ENCODE measurements around the gene GNA15. TPM values are rescaled to one million over a fixed set of nuclear protein-coding genes. Genes with fewer than 3 reads are reported as not detected.

The GNA15 gene
- total RNA-seq, 1 donor from 2014 or later = 134 TPM

DNA sequence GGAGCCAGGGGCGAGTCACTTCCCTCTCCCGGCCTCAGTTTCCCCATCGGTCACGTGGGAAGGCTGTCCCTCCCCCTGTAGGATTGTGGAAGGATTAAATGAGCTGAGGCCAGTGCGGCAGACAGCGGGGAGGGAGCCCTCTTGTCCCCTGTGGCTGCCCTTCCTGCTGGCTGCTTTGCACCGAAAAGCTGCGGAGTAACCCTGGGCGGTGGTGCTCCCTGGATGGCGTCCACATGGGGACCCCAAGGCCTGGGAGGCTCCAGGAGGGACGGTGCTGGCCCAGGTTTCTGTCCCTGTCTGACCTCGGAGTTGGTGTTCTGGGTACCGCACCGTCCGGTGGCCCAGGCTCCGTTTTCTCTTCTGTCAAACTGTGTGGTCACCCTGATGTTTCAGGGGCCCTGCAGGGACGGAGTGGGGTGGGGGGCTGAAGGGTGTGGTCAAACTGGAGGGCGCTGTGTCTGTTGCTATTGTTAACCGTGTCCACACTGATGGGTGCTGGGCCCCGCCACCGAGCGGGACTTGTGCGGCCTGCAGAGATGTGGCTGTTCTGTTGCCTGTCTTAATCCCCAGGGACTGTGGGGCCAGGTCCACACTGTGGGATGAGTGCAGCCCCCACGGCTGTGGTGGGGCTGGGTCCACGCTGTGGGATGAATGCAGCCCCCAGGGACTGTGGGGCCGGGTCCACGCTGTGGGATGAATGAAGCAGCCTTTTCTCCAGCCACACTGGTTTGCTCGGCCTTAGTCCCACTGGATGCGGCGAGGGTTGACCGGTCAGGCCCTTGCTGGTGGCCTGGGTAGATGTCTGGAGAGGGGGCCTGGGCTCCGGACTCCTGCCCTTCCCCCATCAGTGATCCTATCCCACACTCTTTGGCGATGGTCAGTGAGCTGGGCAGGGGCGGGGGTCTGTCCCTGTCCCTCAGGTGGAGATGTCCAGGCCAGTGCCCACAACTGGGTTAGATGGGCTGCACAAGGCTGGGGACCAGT lies 34.8 kb upstream of the GNA15 start:
- Mint-ChIP-seq H3K4me1 (peaks cover 13% of the 10 kb centered on the region), H3K36me3 (ENCODE audit: low read depth) (no peaks in the 10 kb centered on the region), H3K27ac (no peak overlapping the region), H3K27me3 (peaks cover 20% of the 10 kb centered on the region), H3K9me3 (no peaks in the 10 kb centered on the region), H3K4me3 (no peak overlapping the region)
- intact Hi-C loops (cut with micrococcal nuclease) = no loop called here
- no peak for DNase-seq

DNA sequence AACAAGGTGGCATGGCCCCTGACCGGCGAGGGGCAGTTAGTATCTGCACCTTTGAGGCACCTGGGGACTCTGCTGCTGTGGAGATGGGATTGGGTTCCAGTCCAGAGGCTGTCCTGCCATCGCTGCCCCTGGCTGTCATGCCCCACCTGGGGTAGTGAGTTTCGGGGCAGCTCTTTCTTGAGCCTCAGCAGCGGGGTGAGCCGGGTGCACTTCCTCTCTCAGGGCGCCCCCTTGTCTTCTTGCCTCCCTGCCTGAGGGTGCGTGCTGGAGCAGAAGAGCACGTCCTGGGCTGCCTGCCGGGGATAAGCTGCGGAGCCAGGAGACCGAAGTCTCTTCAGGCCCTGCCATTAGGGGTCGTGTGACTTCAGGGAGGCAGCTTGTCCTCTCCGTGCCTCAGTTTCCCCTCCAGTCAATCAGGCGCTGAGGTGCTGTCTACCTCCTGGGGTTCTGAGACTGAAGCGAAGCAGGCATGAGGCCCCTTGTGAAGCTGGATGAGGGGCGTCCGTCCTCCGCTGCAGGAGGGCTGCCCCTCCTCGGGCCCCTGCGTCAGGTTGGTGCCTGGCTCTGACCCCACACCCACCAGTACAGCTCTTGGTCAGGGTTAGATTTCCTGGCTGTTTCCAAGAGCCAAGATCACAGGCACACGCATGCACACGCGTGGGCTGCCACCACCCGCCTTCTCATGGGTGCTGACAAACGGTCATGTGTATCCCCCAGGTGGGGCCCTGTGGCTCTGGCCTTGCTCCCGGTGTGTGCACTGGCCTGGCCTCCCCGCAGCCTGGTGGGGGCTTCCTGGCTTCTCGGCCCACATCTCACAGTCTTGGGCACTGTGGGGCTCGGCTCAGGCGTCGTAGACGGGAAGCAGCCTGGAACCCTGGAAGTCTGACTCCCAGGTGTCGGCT lies 33.3 kb upstream of the GNA15 start:
- intact Hi-C loops (cut with micrococcal nuclease) = no loop called here

DNA sequence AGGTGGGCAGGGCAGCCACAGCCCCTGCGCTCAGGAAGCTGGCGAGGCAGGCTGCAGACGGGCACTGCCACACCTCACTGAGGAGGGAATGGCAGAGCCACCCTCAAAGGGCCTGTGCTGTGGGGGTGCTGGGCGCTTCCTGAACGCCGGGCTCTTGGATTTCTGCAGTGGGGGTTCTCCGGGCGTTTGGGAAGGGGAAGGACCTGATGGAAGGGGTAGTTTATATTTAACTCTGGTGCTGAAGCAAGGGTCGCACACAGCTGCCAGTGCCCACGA lies 31.2 kb upstream of the GNA15 start:
- no peaks in the 10 kb centered on the region for H3K36me3 Mint-ChIP-seq (ENCODE audit: low read depth)
- intact Hi-C loops (cut with micrococcal nuclease) = loop anchor here (1.0 kb wide), 2 partner anchors 28 to 142 kb away; no protein-coding TSS in a partner anchor
- DNase-seq = no peak
- H3K27ac Mint-ChIP-seq = no peak overlapping the region
- peaks cover 8% of the 10 kb centered on the region for H3K4me1 Mint-ChIP-seq
- no peaks in the 10 kb centered on the region for H3K9me3 Mint-ChIP-seq
- no peak overlapping the region for H3K4me3 Mint-ChIP-seq
- H3K27me3 Mint-ChIP-seq = peaks cover 9% of the 10 kb centered on the region

More for the DNA sequence above, 33.3 kb upstream of the GNA15 start:
- H3K4me3 Mint-ChIP-seq = no peak overlapping the region
- H3K36me3 Mint-ChIP-seq (ENCODE audit: low read depth) = no peaks in the 10 kb centered on the region
- DNase-seq = no peak
- peaks cover 14% of the 10 kb centered on the region for H3K27me3 Mint-ChIP-seq
- peaks cover 10% of the 10 kb centered on the region for H3K4me1 Mint-ChIP-seq
- no peaks in the 10 kb centered on the region for H3K9me3 Mint-ChIP-seq
- no peak overlapping the region for H3K27ac Mint-ChIP-seq

DNA sequence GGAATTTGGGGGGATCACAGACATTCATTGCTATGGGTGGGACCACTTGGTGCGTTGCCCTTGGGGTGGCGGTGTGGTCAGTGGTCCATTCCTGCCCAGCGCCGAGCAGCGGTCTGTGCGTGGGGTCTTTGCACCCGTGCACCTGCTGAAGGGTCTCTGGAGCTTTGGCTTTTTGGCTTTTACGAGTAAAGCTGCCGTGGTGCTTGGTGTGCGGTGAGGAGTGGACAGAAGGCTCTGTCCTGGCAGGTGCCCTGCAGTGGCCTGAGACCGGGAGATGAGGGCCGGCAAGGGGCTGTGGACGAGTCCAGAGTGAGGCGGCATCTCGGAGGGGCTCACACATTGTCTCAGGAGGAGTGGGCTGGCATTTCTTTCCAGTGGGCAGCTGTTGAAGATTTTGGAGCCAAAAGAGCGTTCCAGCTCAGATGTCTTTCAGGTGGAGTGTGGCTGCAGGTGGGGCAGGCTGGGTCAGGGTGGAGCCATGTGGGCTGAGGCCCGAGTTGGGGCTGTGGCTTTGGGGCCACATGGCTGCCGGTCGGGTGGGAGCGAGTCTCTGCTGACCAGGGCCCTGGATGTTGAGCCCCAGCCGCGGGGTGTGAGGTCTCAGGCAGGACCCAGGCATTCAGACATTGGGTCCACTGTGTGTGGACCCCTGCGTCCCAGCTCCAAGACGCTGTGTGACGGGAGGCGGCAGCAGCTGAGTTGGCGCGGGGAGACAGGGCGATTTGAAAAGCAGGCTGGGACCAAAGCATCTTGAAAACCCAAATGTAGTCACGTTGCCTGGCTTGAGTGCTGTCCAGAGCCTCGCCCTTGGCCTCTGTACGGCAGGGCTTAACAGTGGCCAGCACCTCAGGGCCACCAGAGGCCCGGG lies 30.0 kb upstream of the GNA15 start:
- peaks cover 8% of the 10 kb centered on the region for H3K4me1 Mint-ChIP-seq
- intact Hi-C loops (cut with micrococcal nuclease) = no loop called here
- no peak overlapping the region for H3K4me3 Mint-ChIP-seq
- DNase-seq = no peak
- no peak overlapping the region for H3K27ac Mint-ChIP-seq
- peaks cover 3% of the 10 kb centered on the region for H3K27me3 Mint-ChIP-seq
- H3K36me3 Mint-ChIP-seq (ENCODE audit: low read depth) = no peaks in the 10 kb centered on the region
- no peaks in the 10 kb centered on the region for H3K9me3 Mint-ChIP-seq

DNA sequence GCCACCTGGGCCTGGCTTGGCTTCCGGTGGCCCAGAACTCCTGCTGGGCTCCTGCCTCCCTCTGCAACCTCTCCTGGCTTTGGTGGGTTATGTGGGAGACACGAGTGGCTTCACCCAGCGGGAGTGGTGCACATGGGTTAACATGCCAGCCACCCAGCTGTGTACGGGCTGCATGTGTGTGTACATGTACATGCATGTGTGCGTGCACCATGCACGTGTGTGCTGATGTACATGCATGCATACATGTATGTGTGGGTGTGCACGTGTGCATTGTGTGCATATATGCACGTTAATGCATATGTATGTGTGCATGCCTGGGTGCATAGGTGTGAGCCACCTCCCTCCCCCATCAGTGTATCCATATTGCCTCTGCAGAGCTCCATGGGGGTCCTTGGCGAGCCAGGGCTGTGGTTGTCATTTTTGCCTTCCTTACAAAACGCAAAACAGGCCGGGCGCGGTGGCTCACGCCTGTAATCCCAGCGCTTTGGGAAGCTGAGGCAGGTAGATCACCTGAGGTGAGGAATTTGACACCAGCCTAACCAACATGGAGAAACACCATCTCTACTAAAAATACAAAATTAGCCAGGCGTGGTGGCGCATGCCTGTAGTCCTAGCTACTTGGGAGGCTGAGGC lies 29.2 kb upstream of the GNA15 start:
- Mint-ChIP-seq H3K4me1 (peaks cover 8% of the 10 kb centered on the region), H3K36me3 (ENCODE audit: low read depth) (no peaks in the 10 kb centered on the region), H3K27me3 (peaks cover 1% of the 10 kb centered on the region), H3K9me3 (no peaks in the 10 kb centered on the region), H3K4me3 (no peak overlapping the region), H3K27ac (no peak overlapping the region)
- intact Hi-C loops (cut with micrococcal nuclease) = no loop called here
- DNase-seq = no peak

DNA sequence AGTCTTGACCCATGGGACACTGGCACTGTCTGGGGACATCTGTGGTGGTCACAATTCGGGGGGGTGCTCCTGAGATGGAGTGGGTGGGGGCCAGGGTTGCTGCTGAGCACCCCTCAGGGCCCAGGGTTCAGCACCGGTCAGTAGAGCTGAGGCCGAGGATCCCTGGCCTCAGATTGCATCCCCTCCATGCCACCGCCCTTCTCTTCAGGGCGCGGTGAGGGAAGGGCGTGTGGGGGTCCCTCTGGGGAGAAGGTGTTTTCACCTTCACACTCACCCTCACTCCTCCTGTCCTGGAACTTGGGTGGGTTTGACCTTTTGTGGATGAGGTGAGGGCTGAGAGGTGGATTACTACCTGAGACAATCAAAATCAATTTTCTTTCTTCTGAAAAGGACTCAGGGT lies 28.2 kb upstream of the GNA15 start:
- intact Hi-C loops (cut with micrococcal nuclease) = loop anchor here (1.0 to 2.0 kb wide), 2 partner anchors 145 to 459 kb away; no protein-coding TSS in a partner anchor
- Mint-ChIP-seq H3K9me3 (no peaks in the 10 kb centered on the region), H3K4me3 (no peak overlapping the region), H3K36me3 (ENCODE audit: low read depth) (no peaks in the 10 kb centered on the region), H3K27ac (no peak overlapping the region), H3K27me3 (peaks cover 1% of the 10 kb centered on the region), H3K4me1 (peaks cover 8% of the 10 kb centered on the region)
- DNase-seq = no peak

DNA sequence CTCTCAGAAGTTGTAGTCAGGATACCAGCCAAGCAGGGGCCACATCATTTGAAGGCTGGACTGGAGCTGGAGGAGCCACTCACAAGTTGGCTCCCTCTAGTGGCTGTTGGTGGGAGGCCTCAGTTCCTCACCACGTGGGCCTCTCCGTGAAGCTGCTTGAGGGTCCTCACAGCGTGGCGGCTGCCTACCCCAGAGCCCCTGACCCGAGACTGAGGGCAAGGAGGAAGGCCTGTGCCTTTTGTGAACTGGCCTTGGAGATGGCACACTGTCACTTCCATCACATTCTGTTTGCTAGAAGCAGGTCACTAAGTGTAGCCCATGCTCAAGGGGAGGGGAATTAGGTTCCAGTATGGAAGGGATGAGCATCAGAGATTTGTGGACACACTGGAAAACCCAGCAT lies 27.1 kb upstream of the GNA15 start:
- peak overlapping the region; percentile 57 for H3K27ac Mint-ChIP-seq
- H3K9me3 Mint-ChIP-seq = no peaks in the 10 kb centered on the region
- intact Hi-C loops (cut with micrococcal nuclease) = loop anchor here (1.0 to 2.0 kb wide), 2 partner anchors 146 to 460 kb away; no protein-coding TSS in a partner anchor
- H3K4me3 Mint-ChIP-seq = no peak overlapping the region
- H3K27me3 Mint-ChIP-seq = peaks cover 1% of the 10 kb centered on the region
- no peaks in the 10 kb centered on the region for H3K36me3 Mint-ChIP-seq (ENCODE audit: low read depth)
- H3K4me1 Mint-ChIP-seq = peaks cover 7% of the 10 kb centered on the region
- DNase-seq = peak; percentile 91

DNA sequence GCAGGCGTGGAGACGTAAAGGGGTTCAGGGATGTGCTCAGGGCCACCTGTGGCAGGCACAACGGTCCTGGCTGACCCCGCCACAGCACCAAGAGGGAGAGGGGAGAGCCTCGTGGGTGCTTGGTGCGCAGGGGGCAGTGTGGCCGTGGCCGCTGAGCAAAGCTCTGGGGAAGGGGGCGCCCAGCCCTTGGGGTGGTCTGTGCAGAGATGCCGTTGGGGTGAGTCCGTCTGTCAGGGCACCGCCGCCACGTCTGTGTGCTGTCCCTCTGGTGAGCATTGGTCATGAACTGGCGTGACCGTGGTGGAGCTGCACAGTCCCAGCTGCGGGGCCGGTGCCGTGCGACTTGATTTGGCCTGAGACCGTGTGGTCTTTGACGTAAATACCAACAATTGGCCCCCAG lies 26.3 kb upstream of the GNA15 start:
- Mint-ChIP-seq H3K9me3 (no peaks in the 10 kb centered on the region), H3K4me3 (no peak overlapping the region), H3K4me1 (peaks cover 3% of the 10 kb centered on the region), H3K27me3 (no peaks in the 10 kb centered on the region), H3K36me3 (ENCODE audit: low read depth) (no peaks in the 10 kb centered on the region), H3K27ac (no peak overlapping the region)
- intact Hi-C loops (cut with micrococcal nuclease) = loop anchor here (2.0 kb wide), 1 partner anchor 461 kb away; no protein-coding TSS in a partner anchor
- no peak for DNase-seq

DNA sequence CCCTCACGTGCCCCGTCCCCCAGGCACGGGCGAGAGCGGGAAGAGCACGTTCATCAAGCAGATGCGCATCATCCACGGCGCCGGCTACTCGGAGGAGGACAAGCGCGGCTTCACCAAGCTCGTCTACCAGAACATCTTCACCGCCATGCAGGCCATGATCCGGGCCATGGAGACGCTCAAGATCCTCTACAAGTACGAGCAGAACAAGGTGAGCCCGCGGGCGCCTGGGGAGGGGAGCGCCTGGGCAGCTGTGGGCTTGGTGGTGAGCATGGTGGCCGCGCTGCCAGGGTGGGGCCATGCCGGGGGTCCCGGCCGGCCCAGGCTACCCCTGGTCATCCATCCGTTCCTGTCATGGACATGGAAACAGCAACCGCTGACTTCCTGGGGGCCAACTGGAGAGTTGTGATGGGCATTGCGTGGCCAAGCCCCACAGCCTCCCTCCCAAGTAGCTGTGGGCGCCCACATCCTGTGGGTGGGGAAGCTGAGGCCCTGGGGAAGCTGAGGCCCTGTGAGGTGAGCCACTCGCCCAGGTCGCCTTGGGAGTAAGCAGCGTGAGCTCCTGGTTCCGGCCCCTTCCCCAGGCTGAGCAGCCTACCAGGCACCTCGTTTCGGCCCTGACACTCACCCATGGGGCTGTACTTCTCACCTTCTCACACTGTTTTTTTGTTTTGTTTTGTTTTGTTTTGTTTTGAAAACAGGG lies 25.6 kb upstream of the GNA15 start:
- no peaks in the 10 kb centered on the region for H3K27me3 Mint-ChIP-seq
- H3K27ac Mint-ChIP-seq = no peak overlapping the region
- H3K9me3 Mint-ChIP-seq = no peaks in the 10 kb centered on the region
- H3K4me1 Mint-ChIP-seq = peaks cover 3% of the 10 kb centered on the region
- DNase-seq = no peak
- intact Hi-C loops (cut with micrococcal nuclease) = no loop called here
- H3K36me3 Mint-ChIP-seq (ENCODE audit: low read depth) = no peaks in the 10 kb centered on the region
- no peak overlapping the region for H3K4me3 Mint-ChIP-seq

DNA sequence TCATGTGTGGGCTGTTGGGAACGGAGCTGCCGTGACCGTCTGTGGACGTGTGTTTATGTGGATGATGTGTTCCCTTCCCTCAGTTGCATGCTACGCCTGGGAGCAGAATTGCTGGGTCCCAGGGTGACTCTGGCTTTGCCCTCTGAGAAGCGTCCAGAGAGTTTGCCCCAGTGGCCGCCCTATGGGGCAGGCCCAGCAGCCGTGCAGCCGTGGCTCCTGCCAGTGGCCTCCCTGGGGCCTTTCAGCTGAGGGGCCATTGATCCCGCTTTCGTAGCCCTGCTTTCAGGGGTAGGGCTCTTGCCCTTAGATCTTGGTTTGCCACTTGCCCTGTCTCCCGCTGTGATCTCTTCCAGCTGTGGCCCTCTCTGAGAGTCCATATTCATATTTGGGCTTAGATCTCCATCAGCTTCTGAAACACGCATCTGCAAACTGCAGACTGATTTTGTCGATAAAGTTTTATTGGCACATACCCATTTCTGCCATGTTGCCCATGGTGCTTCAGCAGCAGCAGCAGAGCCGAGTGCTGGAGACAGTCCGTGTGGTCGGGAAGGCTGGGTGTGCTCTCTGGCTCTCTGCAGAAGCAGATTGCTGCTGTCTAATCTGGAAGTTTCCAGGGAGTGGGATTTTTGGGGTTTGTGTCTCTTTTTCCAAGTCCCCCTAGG lies 24.1 kb upstream of the GNA15 start:
- Mint-ChIP-seq H3K4me3 (no peak overlapping the region), H3K36me3 (ENCODE audit: low read depth) (no peaks in the 10 kb centered on the region), H3K9me3 (no peaks in the 10 kb centered on the region), H3K27ac (no peak overlapping the region), H3K27me3 (no peaks in the 10 kb centered on the region), H3K4me1 (peaks cover 3% of the 10 kb centered on the region)
- intact Hi-C loops (cut with micrococcal nuclease) = no loop called here
- DNase-seq = no peak

DNA sequence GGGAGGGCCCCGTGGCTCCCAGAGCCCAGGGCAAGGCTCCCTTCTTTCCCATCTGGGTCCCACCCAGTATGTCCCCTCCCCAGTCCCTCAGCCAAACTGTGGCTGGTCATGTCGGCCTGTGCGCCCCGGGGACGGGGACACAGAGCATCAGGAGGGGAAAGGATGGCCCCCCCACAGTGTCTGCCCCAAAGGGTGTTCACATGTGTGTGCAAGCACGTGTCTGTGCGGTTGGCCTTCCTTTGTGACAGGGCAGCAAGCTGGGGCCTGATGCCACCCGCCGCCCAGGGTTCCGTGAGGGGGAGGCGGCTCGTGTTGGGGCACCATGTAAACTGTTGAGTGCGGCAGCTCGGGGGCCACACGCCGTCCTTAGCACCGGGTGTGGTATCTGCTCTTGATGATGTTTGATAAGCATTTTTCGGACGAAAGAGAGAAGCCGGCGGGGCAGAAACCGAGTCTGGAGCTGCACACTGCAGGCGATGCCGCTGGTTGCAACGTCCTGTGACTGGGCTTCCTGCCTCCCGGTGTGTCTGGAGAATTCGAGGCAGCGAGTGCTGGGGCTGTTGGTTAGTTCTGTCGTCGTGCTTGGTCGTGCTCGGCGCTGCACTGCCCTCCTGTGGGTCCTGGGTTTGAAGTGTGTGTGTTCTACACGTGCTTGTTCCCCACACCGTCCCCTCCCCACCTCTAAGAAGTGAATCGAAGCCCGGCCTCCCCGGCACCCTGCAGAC lies 23.3 kb upstream of the GNA15 start:
- Mint-ChIP-seq H3K27ac (no peak overlapping the region), H3K36me3 (ENCODE audit: low read depth) (no peaks in the 10 kb centered on the region), H3K4me1 (peaks cover 3% of the 10 kb centered on the region), H3K9me3 (no peaks in the 10 kb centered on the region), H3K27me3 (no peaks in the 10 kb centered on the region), H3K4me3 (no peak overlapping the region)
- intact Hi-C loops (cut with micrococcal nuclease) = no loop called here
- DNase-seq = no peak

All from activated CD4-positive, alpha-beta T cell treated with anti-CD3 and anti-CD28 coated beads, Interleukin-2, amount 10 ng/mL, durations not matched to agents 24 days and 14 days (primary cell).